GM18526 (cell line): Measurements from ENCODE around the gene PAPPA.

Source experiments
- POLR2A ChIP-seq: IDR thresholded peaks from 3 replicates; pipeline ENCODE4 v1.6.1; 2011; ENCODE audit not compliant: insufficient read length; ENCODE audit errors: extremely low read depth

PAPPA gene

DNA sequence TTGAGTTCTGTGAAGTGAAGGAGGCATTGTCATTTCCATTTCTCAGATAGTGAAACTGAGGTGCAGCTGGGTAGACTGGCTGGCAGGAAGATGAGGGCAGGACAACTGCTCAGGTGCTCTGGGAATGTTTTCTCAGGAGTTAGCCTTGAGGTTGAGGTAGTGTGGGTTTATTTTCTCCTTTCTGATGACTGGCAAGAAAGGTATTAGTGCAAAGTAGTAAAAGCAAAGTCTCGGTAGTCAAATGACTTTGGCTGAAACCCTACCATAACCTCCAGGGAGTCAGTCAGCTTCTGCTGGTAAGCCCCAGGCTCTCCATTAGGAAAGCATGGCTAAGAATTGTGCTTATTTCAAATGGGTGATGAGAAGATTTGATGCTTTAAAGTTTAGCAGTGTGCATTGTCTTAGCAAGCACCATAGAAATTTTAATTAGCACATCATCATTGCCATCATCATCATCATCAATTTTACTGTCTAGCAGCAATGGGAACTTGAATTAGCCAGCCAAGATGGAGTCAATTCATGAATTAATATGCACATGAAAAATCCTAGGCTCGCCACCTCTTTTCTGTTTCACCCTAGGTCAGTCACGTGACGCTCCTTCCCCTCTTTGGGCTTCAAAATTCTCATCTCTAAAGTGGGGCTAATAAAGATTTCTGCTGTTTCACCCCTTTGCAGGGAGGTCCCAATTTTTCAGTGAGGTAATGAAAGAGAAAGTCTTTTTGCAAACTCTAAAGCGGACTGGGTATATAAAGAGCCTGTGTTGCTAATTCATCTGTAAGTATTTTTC, 10.7 kb upstream of the PAPPA start:
- TF ChIP-seq POLR2A, result no peak

- no peak for TF ChIP-seq POLR2A
Observed at GRCh38 chr9:116144038-116144437, 9.6 kb upstream of the PAPPA start.

GRCh38 chr9:116144555-116144954, 9.0 kb upstream of the PAPPA start:
- no peak for TF ChIP-seq POLR2A

DNA sequence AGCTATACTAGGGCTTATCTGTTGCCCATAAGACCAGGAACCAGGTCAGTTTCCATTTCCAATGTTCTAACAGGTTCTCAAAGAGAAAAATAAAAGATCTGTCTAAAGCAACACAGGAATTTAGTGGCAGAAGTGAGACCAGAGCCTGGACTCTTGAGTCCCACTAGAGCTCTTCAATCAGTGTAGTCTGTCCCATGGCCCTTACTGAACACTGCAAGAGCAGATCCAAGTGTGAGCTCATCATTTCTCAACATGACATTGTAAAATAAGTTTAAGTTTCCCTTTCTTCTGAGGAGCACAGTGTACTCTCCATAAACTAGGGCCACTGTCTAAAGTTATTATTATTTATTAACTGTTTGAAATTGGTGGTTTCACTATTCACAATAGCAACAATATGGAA, 8.6 kb upstream of the PAPPA start:
- TF ChIP-seq POLR2A, result no peak

GRCh38 chr9:116147821-116148220, 5.8 kb upstream of the PAPPA start:
- TF ChIP-seq POLR2A, result no peak

- TF ChIP-seq POLR2A, result no peak
Observed at GRCh38 chr9:116149844-116150243, 3.7 kb upstream of the PAPPA start.

DNA sequence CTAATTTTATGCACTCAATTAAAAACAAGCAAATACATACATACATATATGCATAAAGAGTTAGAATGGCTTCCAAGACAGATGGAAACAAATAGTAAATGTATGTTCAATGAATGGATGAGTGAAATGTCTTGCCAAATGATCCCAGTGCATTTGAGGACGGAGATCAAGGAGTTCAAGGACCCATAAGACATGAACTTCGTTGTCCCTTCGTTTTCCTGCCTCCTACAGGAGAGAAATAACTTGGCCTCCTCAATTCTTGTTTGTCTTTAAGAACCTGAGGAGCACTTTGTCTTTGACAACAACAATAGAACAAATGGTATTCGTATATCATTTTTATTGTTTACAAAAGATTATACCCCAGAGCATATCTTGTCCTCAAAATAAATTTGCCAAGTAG, 2.4 kb upstream of the PAPPA start:
- no peak for TF ChIP-seq POLR2A

- no peak for TF ChIP-seq POLR2A
Observed at GRCh38 chr9:116151966-116152381, 1.6 kb upstream of the PAPPA start.

GRCh38 chr9:116152390-116152789, 1.2 kb upstream of the PAPPA start:
- TF ChIP-seq POLR2A, result no peak

GRCh38 chr9:116152941-116153764, 438 bp upstream of the PAPPA start:
- TF ChIP-seq POLR2A, result no peak

DNA sequence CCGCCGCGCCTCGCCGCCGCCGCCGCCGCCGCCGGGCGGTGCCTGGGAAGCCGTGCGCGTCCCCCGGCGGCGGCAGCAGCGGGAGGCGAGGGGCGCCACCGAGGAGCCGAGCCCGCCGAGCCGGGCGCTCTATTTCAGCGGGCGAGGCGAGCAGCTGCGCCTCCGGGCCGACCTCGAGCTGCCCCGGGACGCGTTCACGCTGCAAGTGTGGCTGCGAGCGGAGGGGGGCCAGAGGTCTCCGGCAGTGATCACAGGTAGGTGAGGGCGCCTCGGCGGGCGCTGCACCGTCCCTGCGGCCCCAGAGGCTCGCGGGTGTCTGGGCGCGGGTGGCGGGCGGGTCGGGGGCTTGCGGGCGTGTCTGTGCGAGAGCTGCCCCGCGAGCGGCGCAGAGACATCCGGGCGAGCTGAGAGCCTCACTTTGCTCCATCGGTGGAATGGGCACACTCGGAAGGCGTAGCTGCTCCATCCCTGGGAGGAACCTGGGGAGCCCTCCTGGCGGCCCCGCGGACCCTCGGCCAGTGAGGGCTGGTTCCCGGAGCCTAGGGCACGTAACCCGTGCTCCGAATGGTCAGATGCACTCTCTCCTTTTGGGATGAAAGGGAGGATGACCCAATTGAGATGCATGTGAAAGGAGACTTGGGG, 864 bp downstream of the PAPPA start:
- TF ChIP-seq POLR2A, result no peak

GRCh38 chr9:116154976-116155697, 1.5 kb downstream of the PAPPA start:
- no peak for TF ChIP-seq POLR2A

- TF ChIP-seq POLR2A, result no peak
Observed at GRCh38 chr9:116155698-116156039, 2.1 kb downstream of the PAPPA start.

- no peak for TF ChIP-seq POLR2A
Observed at GRCh38 chr9:116156621-116157314, 3.2 kb downstream of the PAPPA start.
